ENCODE measurements around the gene WFDC12.

GRCh38 chr20:45083127-45083526 lies 41.1 kb downstream of the WFDC12 start:
- TF ChIP-seq CTCF (IDR thresholded peaks at IDR 0.05): no peak
- TF ChIP-seq ZFX (IDR thresholded peaks at IDR 0.05; ENCODE audit: borderline replicate concordance): no peak

All from 22Rv1 (cell line).